HAP-1 (cell line): ENCODE results near the gene PSTPIP1.
"Not testable (repeated sequence)": the region's sequence is repeated elsewhere in the genome, so short reads cannot be mapped to it uniquely, and the experiment has no call there.

ENCODE experiments used
- DNase-seq, 2 experiments: peaks; one replicate each; pipeline ENCODE4 v3.0.0-alpha.2; 2016 to 2020; ENCODE audit warnings: low spot score in 2 of 2
- H3K27me3 ChIP-seq: fragments of 250-450 bp; sonication (Bioruptor Pico); 2 replicates; pipeline ENCODE4 v1.5.1; 2020; ENCODE audit warnings: low read depth, mild to moderate bottlenecking, moderate library complexity
- H3K36me3 ChIP-seq: fragments of 250-450 bp; sonication (Bioruptor Pico); replicated peaks from 2 replicates; pipeline ENCODE4 v1.5.1; 2020; ENCODE audit warnings: mild to moderate bottlenecking
- H3K4me1 ChIP-seq: fragments of 250-450 bp; sonication (Bioruptor Pico); 2 replicates; pipeline ENCODE4 v1.5.1; 2020; ENCODE audit warnings: mild to moderate bottlenecking
- H3K4me3 ChIP-seq: fragments of 250-450 bp; sonication (Bioruptor Pico); 2 replicates; pipeline ENCODE4 v1.5.1; 2020; ENCODE audit warnings: mild to moderate bottlenecking, moderate library complexity
- H3K9me3 ChIP-seq: fragments of 250-450 bp; sonication (Bioruptor Pico); 2 replicates; pipeline ENCODE4 v1.5.1; 2020; ENCODE audit warnings: mild to moderate bottlenecking, moderate library complexity
- in situ Hi-C: fragments of 300-500 bp; cut with MboI; formaldehyde crosslinking; loops from 3 replicates; pipeline ENCODE4 v1.14.3; 2020; ENCODE audit warnings: low sequenced_read_pairs, inconsistent platforms, mixed read lengths

PSTPIP1 gene

GRCh38 chr15:76994971-76995945, at the start of gene PSTPIP1:
TSS of gene PSTPIP1 (plus strand) at chr15:76995126. CDS start at chr15:76995574, 448 bp downstream.
- in situ Hi-C loops: no loop called here
- Histone ChIP-seq H3K4me3 (no peak within 1 kb of the TSS), H3K27me3 (peaks cover 7% of the 10 kb centered on the region; the same call in 1 of the 2 replicates), H3K4me1 (no peaks in the 10 kb centered on the region), H3K36me3 (no peaks in the 10 kb centered on the region), H3K9me3 (no peaks in the 10 kb centered on the region)
- DNase-seq: no peak

DNA sequence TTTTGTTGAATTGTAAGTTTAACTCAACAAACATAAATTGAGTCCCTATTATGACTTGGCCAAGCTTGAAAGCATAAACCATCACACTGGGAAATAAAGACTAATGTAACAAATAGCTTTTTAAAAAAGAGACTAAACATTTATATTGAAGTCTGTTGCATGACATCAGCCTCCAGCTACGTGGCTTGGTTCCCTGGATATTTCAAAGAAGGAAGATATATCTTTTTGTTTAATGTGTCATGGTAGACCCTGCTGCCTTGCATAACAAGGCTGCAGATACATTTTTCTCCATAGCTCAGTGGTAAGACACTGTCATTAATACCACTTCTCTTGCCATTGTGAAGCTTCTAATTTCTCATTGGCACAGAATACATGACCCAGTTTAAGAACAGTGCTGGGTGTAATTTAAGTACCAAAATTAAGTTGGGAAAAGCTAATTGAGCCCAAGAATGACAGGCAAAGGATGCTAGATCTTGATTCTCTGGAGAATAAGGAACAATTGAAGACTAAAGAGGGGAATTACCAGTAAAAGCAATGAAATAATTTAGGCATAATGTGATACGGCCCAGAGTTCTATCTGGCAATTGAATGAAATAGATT, 49.3 kb upstream of the PSTPIP1 start:
- DNase-seq: no peak
- H3K27me3 ChIP-seq: no peaks in the 10 kb centered on the region
- in situ Hi-C loops: no loop called here

DNA sequence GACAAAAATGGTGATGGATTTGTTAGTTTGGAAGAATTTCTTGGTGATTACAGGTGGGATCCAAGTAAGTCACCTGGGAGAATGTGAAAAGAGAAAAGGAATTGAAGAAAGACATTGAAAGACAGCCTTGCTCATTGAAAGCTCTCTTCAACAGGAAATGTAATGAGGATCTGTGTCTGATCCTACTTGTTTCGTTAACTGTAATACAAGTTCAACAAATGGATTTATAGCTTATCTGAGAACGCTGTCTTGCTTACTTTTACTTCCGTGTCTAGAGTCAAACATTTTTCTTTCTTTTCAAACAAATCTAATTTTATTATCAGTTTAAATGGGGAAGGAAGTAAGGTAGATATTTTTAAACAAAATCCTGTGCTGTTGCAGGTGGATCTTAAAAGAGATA, 47.5 kb upstream of the PSTPIP1 start:
- DNase-seq: no peak
- no peaks in the 10 kb centered on the region for H3K27me3 ChIP-seq
- in situ Hi-C loops: no loop called here
- H3K4me3 ChIP-seq: no peak overlapping the region
- no peaks in the 10 kb centered on the region for H3K9me3 ChIP-seq
- H3K36me3 ChIP-seq: peaks cover 58% of the 10 kb centered on the region
- H3K4me1 ChIP-seq: peaks cover 3% of the 10 kb centered on the region

More for the DNA sequence above, 49.3 kb upstream of the PSTPIP1 start:
- peaks cover 55% of the 10 kb centered on the region for H3K36me3 ChIP-seq
- no peak overlapping the region for H3K4me3 ChIP-seq
- peaks cover 22% of the 10 kb centered on the region for H3K4me1 ChIP-seq
- H3K9me3 ChIP-seq: no peaks in the 10 kb centered on the region

- H3K4me3 ChIP-seq: no peak overlapping the region
- in situ Hi-C loops: no loop called here
- H3K27me3 ChIP-seq: no peaks in the 10 kb centered on the region
- H3K9me3 ChIP-seq: no peaks in the 10 kb centered on the region
- peaks cover 32% of the 10 kb centered on the region for H3K36me3 ChIP-seq
- peaks cover 12% of the 10 kb centered on the region for H3K4me1 ChIP-seq
- no peak for DNase-seq
Observed at GRCh38 chr15:76951220-76951619, 43.7 kb upstream of the PSTPIP1 start.

- no peak overlapping the region for H3K4me3 ChIP-seq
- no peaks in the 10 kb centered on the region for H3K9me3 ChIP-seq
- peaks cover 12% of the 10 kb centered on the region for H3K4me1 ChIP-seq
- in situ Hi-C loops: no loop called here
- H3K36me3 ChIP-seq: peaks cover 11% of the 10 kb centered on the region
- no peak for DNase-seq
- H3K27me3 ChIP-seq: no peaks in the 10 kb centered on the region
Observed at GRCh38 chr15:76953913-76954312, 41.0 kb upstream of the PSTPIP1 start.

GRCh38 chr15:76954744-76955143, 40.2 kb upstream of the PSTPIP1 start:
- Histone ChIP-seq H3K4me1 (peaks cover 12% of the 10 kb centered on the region), H3K27me3 (no peaks in the 10 kb centered on the region), H3K9me3 (no peaks in the 10 kb centered on the region), H3K4me3 (no peak overlapping the region), H3K36me3 (peaks cover 6% of the 10 kb centered on the region)
- in situ Hi-C loops: no loop called here
- DNase-seq: peak in 1 of 2 experiments; percentile 70

DNA sequence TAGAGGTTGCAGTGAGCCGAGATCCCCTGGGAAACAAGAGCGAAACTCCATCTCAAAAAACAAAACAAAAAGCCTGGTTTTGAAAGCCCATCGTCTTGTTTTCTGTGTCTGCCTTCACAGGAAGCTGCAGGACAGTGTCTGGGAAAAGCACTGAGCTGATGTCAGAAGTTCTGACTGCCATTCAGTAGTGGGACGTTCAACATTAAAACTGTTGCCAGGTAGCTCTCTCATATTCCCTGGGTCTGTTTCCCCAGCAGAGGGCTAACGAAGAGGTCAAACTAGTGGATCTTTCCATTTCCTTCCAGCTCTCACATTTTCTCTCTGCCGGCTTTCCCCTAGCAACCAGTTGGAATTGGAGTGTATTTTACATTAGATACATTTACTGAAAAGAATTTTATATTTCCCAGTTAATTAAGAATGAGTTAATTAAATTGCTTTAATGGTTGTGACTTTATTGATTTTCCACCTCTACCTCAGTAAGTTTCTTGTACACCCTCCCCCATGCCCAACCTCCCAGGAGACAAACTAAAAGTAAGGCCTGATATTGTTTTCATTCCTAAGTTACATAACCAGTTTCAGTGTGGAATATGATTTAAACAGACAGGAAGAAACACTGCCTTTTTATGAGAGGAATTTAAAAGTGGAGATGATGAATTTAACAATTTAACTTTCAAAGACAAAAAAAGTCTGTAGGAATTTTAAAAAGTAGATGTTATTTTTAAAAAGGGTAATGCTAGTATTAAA, 33.5 kb upstream of the PSTPIP1 start:
- Histone ChIP-seq H3K4me1 (no peaks in the 10 kb centered on the region), H3K4me3 (no peak overlapping the region), H3K9me3 (no peaks in the 10 kb centered on the region), H3K36me3 (no peaks in the 10 kb centered on the region), H3K27me3 (peaks cover 24% of the 10 kb centered on the region)
- in situ Hi-C loops: no loop called here
- DNase-seq: no peak

GRCh38 chr15:76962337-76963013, 32.5 kb upstream of the PSTPIP1 start:
- in situ Hi-C loops: no loop called here
- H3K4me1 ChIP-seq: no peaks in the 10 kb centered on the region
- H3K36me3 ChIP-seq: no peaks in the 10 kb centered on the region
- DNase-seq: no peak
- no peaks in the 10 kb centered on the region for H3K9me3 ChIP-seq
- H3K4me3 ChIP-seq: no peak overlapping the region
- H3K27me3 ChIP-seq: peaks cover 24% of the 10 kb centered on the region

- Histone ChIP-seq H3K9me3 (no peaks in the 10 kb centered on the region), H3K36me3 (no peaks in the 10 kb centered on the region), H3K27me3 (peaks cover 24% of the 10 kb centered on the region), H3K4me1 (no peaks in the 10 kb centered on the region), H3K4me3 (no peak overlapping the region)
- in situ Hi-C loops: no loop called here
- DNase-seq: no peak
Observed at GRCh38 chr15:76963596-76963995, 31.3 kb upstream of the PSTPIP1 start.

- in situ Hi-C loops: no loop called here
- Histone ChIP-seq H3K4me1 (no peaks in the 10 kb centered on the region), H3K36me3 (no peaks in the 10 kb centered on the region), H3K9me3 (no peaks in the 10 kb centered on the region), H3K4me3 (no peak overlapping the region), H3K27me3 (peaks cover 24% of the 10 kb centered on the region)
- no peak for DNase-seq
Observed at GRCh38 chr15:76964157-76964556, 30.8 kb upstream of the PSTPIP1 start.

- H3K36me3 ChIP-seq, H3K9me3 ChIP-seq, H3K4me3 ChIP-seq, in situ Hi-C loops, H3K4me1 ChIP-seq, DNase-seq: not testable (repeated sequence)
- peaks cover 24% of the 10 kb centered on the region for H3K27me3 ChIP-seq
Observed at GRCh38 chr15:76966051-76966450, 28.9 kb upstream of the PSTPIP1 start.

DNA sequence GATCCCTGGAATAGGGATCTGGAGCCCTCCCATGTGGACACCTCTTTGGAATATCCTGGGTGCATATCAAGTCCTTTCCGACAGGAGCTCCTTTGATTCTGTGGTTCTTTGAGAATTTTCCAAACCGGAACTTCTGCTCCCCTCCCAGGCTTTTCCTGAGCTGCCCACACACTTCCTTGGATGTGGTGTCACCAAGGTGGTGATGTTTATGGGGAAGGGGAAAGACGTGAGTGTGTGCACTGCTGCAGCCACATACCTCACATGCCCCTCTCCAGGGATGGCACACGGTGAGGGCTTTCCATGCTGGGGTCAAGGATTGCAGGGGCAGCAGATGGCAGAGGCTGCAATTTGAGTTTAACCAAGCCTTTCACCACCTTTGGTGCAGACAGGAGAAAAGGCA, 27.9 kb upstream of the PSTPIP1 start:
- in situ Hi-C loops: no loop called here
- Histone ChIP-seq H3K4me3 (no peak overlapping the region), H3K4me1 (no peaks in the 10 kb centered on the region), H3K9me3 (no peaks in the 10 kb centered on the region), H3K36me3 (no peaks in the 10 kb centered on the region), H3K27me3 (peaks cover 23% of the 10 kb centered on the region)
- no peak for DNase-seq

DNA sequence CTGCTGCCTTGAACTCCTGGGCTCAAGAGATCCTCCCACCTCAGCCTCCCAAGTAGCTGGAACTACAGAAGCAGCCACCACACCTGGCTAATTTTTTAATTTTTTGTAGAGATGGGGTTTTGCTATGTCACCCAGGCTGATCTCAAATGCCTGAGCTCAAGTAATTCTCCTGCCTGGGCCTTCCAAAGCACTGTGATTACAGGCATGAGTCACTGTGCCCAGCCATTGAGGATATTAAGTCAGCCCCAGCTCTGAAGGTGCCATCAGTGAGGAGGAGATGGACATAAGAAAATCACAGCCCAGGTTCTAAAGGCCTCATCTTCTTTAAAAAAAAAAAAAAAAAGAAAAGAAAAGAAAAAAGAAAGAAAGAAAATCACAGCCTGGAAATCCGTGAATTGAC, 26.6 kb upstream of the PSTPIP1 start:
- in situ Hi-C loops: no loop called here
- Histone ChIP-seq H3K27me3 (peaks cover 18% of the 10 kb centered on the region), H3K36me3 (no peaks in the 10 kb centered on the region), H3K4me3 (no peak overlapping the region), H3K9me3 (no peaks in the 10 kb centered on the region), H3K4me1 (no peaks in the 10 kb centered on the region)
- DNase-seq: no peak
